DND-41 (cell line): ENCODE measurements around the gene ADD1.
"Not testable (repeated sequence)": the region's sequence is repeated elsewhere in the genome, so short reads cannot be mapped to it uniquely, and the experiment has no call there.

Source experiments
- ATAC-seq: fragments of 200-7000 bp; cut with Tn5 transposase; 3 replicates; pipeline ENCODE4 v1.9.1; 2021; ENCODE audit warnings: low read depth; ENCODE audit not compliant: insufficient read depth
- DNase-seq: peaks from one replicate; pipeline ENCODE4 v3.0.0-alpha.2; 2020
- H2AFZ ChIP-seq: 2 replicates; pipeline ENCODE4 v1.6.0; 2012; ENCODE audit warnings: low read depth, low read length
- H3K27ac ChIP-seq: 2 replicates; pipeline ENCODE4 v1.5.1; 2012; ENCODE audit warnings: low read length, inconsistent platforms
- H3K27me3 ChIP-seq: fragments of 200-600 bp; sonication (generic); 2 replicates; pipeline ENCODE4 v1.6.0; 2012; ENCODE audit warnings: low read length, mild to moderate bottlenecking, inconsistent platforms; ENCODE audit not compliant: insufficient read depth, poor library complexity
- H3K36me3 ChIP-seq: 2 replicates; pipeline ENCODE4 v1.5.1; 2012; ENCODE audit warnings: low read length, inconsistent platforms; ENCODE audit not compliant: insufficient read depth
- H3K4me1 ChIP-seq: 2 replicates; pipeline ENCODE4 v1.5.1; 2012; ENCODE audit warnings: mild to moderate bottlenecking, low read length; ENCODE audit not compliant: insufficient read depth
- H3K4me2 ChIP-seq: 2 replicates; pipeline ENCODE4 v1.6.0; 2012; ENCODE audit warnings: mild to moderate bottlenecking, moderate library complexity, low read length, inconsistent platforms; ENCODE audit not compliant: insufficient read depth
- H3K4me3 ChIP-seq, 2 experiments: fragments of 200-600 bp in 1 of 2; shearing (Covaris generic) in 1 of 2; 2 replicates each; pipeline ENCODE4 v1.5.1; 2012 to 2016; ENCODE audit warnings: inconsistent platforms in 2 of 2, low read length in 2 of 2, mild to moderate bottlenecking in 2 of 2, low read depth in 1 of 2, moderate library complexity in 1 of 2
- H3K79me2 ChIP-seq: 2 replicates; pipeline ENCODE4 v1.6.0; 2012; ENCODE audit warnings: low read length, inconsistent platforms; ENCODE audit not compliant: insufficient read depth
- H3K9ac ChIP-seq: 2 replicates; pipeline ENCODE4 v1.6.0; 2012; ENCODE audit warnings: low read depth, mild to moderate bottlenecking, inconsistent platforms, low read length, moderate library complexity
- H3K9me3 ChIP-seq: 2 replicates; pipeline ENCODE4 v1.5.1; 2012; ENCODE audit warnings: low read length, moderate library complexity, mild to moderate bottlenecking, inconsistent platforms; ENCODE audit not compliant: insufficient read depth, severe bottlenecking
- H4K20me1 ChIP-seq: 2 replicates; pipeline ENCODE4 v1.6.0; 2012; ENCODE audit warnings: low read length; ENCODE audit not compliant: insufficient read depth
- EZH2 ChIP-seq: IDR thresholded peaks from 3 replicates; pipeline ENCODE4 v1.6.1; 2012; ENCODE audit warnings: borderline replicate concordance, low read depth, mild to moderate bottlenecking, moderate library complexity, low read length, inconsistent platforms; ENCODE audit not compliant: severe bottlenecking
- TF ChIP-seq, protein P1 (sequence below): IDR thresholded peaks from 2 replicates; pipeline ENCODE4 v1.5.1; 2012; ENCODE audit warnings: borderline replicate concordance, low read length, moderate library complexity, mild to moderate bottlenecking; ENCODE audit not compliant: poor library complexity, severe bottlenecking; ENCODE audit errors: extremely low read depth

Gene ADD1

GRCh38 chr4:2943364-2944090, 99.9 kb downstream of the ADD1 start:
- peaks cover 2% of the 10 kb centered on the region; the same call in 1 of the 2 replicates for H3K79me2 ChIP-seq
- no peaks in the 10 kb centered on the region for H3K9me3 ChIP-seq
- H3K27ac ChIP-seq, result no peak overlapping the region
- TF ChIP-seq EZH2, result no peak
- TF ChIP-seq, protein P1, sequence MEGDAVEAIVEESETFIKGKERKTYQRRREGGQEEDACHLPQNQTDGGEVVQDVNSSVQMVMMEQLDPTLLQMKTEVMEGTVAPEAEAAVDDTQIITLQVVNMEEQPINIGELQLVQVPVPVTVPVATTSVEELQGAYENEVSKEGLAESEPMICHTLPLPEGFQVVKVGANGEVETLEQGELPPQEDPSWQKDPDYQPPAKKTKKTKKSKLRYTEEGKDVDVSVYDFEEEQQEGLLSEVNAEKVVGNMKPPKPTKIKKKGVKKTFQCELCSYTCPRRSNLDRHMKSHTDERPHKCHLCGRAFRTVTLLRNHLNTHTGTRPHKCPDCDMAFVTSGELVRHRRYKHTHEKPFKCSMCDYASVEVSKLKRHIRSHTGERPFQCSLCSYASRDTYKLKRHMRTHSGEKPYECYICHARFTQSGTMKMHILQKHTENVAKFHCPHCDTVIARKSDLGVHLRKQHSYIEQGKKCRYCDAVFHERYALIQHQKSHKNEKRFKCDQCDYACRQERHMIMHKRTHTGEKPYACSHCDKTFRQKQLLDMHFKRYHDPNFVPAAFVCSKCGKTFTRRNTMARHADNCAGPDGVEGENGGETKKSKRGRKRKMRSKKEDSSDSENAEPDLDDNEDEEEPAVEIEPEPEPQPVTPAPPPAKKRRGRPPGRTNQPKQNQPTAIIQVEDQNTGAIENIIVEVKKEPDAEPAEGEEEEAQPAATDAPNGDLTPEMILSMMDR, result no peak
- DNase-seq (no peak), ATAC-seq (no peak)
- H3K4me2 ChIP-seq, result no peak overlapping the region
- no peaks in the 10 kb centered on the region for H3K27me3 ChIP-seq
- no peak overlapping the region for H2AFZ ChIP-seq
- H4K20me1 ChIP-seq, result peaks cover 58% of the 10 kb centered on the region
- no peaks in the 10 kb centered on the region for H3K4me1 ChIP-seq
- H3K4me3 ChIP-seq, result no peak overlapping the region
- no peak overlapping the region for H3K9ac ChIP-seq
- peaks cover 98% of the 10 kb centered on the region for H3K36me3 ChIP-seq

- Histone ChIP-seq H3K27me3 (no peaks in the 10 kb centered on the region), H4K20me1 (peaks cover 60% of the 10 kb centered on the region), H3K36me3 (peaks cover 98% of the 10 kb centered on the region), H2AFZ (no peak overlapping the region), H3K79me2 (peaks cover 6% of the 10 kb centered on the region; the same call in 1 of the 2 replicates), H3K4me1 (no peaks in the 10 kb centered on the region), H3K27ac (no peak overlapping the region), H3K4me3 (no peak overlapping the region), H3K9ac (no peak overlapping the region), H3K9me3 (no peaks in the 10 kb centered on the region), H3K4me2 (no peak overlapping the region)
- no peak for TF ChIP-seq EZH2
- TF ChIP-seq, protein P1, result no peak
- no peak for ATAC-seq
- DNase-seq, result no peak
Observed at GRCh38 chr4:2944091-2944482, 100.4 kb downstream of the ADD1 start.

DNA sequence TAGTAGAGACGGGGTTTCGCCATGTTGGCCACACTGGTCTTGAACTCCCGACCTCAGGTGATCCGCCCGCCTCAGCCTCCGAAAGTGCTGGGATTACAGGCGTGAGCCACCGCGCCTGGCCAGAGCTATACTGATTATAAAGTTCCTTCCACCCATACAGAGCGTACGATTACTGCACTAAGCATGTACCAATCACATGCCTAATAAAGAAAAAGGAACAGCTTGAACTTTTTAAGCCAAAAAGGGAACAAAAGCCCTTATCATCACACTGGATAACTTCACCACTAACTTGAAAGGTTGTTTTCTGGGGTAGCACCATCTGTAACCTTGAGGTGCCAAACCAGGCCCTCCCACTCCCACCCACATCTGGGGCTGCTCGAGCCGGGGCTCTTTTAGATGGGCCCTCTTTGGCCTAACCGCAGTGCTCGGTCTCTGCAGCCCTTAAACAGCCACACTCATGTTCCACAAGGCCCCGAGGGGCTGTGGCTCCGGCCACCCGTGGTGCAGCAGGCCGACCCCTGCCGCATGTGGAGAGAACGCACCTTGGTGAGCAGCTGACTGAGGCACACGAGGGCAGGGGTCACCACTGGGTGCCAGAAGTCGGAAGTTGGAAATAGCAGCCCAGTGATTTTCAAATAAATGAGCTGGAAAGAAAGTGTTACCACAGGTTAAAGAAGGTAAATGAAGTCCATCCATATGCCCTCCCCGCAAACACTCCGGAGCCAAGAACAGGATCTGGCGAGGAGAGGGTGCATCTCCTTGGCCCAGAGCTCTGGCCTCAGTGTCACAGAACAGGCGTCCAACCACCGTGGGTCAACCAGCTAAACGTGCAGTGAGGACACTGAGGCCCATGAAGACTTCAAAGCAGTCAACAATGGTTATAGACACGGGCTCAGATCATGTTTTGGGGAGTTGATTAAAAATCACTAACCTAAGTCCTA, 101.2 kb downstream of the ADD1 start:
- Histone ChIP-seq H3K79me2 (peaks cover 6% of the 10 kb centered on the region; the same call in 1 of the 2 replicates), H4K20me1 (peaks cover 58% of the 10 kb centered on the region), H3K27ac (no peak overlapping the region), H3K9me3 (no peaks in the 10 kb centered on the region), H3K4me2 (no peak overlapping the region), H3K4me3 (no peak overlapping the region), H3K36me3 (peaks cover 98% of the 10 kb centered on the region), H3K27me3 (no peaks in the 10 kb centered on the region), H2AFZ (no peak overlapping the region), H3K4me1 (no peaks in the 10 kb centered on the region), H3K9ac (no peak overlapping the region)
- DNase-seq (no peak), ATAC-seq (no peak)
- TF ChIP-seq, protein P1, result no peak
- no peak for TF ChIP-seq EZH2

GRCh38 chr4:2945619-2946604, 102.3 kb downstream of the ADD1 start:
- H3K36me3 ChIP-seq, result peaks cover 98% of the 10 kb centered on the region
- H3K4me3 ChIP-seq, H3K9me3 ChIP-seq: not testable (repeated sequence)

More at GRCh38 chr4:2945619-2946604, 102.3 kb downstream of the ADD1 start:
- H3K4me2 ChIP-seq, H2AFZ ChIP-seq, DNase-seq, ATAC-seq, H3K27me3 ChIP-seq, H3K4me1 ChIP-seq, H3K27ac ChIP-seq, H3K9ac ChIP-seq: not testable (repeated sequence)
- Histone ChIP-seq H4K20me1 (peaks cover 56% of the 10 kb centered on the region), H3K79me2 (peaks cover 13% of the 10 kb centered on the region; the same call in 1 of the 2 replicates)
